ENCODE measurements around the gene FOXP1. TPM values are rescaled to one million over a fixed set of nuclear protein-coding genes. Genes with fewer than 3 reads are reported as not detected.

Gene FOXP1
- total RNA-seq, 1 donor from 2014 or later = 71.3 TPM

DNA sequence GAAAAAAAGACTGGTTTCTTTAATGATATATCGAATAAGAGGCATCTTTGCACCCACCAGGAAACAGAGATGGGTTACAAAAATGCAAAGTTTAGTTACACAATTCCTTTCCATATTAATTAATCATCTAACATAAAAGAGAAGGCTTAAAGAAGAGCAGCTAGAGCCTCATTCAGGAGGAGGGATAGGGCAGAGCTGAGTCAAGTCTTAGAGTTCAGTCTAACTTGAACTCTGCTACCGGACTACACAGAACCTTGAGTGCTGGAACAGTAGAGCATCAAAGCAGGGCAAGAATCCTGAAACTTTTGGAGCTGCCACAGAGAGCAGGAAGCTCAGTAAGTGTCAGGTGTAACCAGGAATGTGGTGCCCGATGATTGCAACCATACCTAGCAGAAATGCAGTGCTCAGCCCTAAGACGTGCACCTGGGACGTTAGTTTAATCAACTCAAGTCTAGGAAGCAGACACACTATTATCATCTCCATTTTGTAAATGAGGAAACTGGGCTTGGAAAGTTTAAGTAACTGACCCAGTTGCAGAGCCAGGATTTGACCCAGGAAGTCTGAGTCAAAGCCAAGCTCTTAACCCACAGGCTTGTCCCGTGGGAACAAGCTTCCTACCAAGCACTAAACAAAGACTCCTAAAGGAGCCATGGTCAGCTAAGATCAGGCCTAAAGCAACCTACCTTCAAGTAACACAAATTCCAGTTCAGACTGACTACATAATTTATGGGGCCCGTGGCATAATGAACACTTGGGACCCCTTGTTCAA is 187.4 kb downstream of the FOXP1 start:
- peaks cover 21% of the 10 kb centered on the region for H3K4me1 Mint-ChIP-seq (ENCODE audit: unreplicated experiment)
- H3K4me3 Mint-ChIP-seq (ENCODE audit: unreplicated experiment) = no peak overlapping the region
- peaks cover 3% of the 10 kb centered on the region for H3K27me3 Mint-ChIP-seq (ENCODE audit: unreplicated experiment)
- no peak overlapping the region for H3K27ac Mint-ChIP-seq (ENCODE audit: unreplicated experiment)
- no peaks in the 10 kb centered on the region for H3K9me3 Mint-ChIP-seq (ENCODE audit: unreplicated experiment)
- H3K36me3 Mint-ChIP-seq (ENCODE audit: low read depth, unreplicated experiment) = no peaks in the 10 kb centered on the region
- TF ChIP-seq, protein P1, sequence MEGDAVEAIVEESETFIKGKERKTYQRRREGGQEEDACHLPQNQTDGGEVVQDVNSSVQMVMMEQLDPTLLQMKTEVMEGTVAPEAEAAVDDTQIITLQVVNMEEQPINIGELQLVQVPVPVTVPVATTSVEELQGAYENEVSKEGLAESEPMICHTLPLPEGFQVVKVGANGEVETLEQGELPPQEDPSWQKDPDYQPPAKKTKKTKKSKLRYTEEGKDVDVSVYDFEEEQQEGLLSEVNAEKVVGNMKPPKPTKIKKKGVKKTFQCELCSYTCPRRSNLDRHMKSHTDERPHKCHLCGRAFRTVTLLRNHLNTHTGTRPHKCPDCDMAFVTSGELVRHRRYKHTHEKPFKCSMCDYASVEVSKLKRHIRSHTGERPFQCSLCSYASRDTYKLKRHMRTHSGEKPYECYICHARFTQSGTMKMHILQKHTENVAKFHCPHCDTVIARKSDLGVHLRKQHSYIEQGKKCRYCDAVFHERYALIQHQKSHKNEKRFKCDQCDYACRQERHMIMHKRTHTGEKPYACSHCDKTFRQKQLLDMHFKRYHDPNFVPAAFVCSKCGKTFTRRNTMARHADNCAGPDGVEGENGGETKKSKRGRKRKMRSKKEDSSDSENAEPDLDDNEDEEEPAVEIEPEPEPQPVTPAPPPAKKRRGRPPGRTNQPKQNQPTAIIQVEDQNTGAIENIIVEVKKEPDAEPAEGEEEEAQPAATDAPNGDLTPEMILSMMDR (IDR thresholded peaks at IDR 0.05; ENCODE audit: unreplicated experiment) = no peak
- DNase-seq (ENCODE audit: low spot score) = no peak

DNA sequence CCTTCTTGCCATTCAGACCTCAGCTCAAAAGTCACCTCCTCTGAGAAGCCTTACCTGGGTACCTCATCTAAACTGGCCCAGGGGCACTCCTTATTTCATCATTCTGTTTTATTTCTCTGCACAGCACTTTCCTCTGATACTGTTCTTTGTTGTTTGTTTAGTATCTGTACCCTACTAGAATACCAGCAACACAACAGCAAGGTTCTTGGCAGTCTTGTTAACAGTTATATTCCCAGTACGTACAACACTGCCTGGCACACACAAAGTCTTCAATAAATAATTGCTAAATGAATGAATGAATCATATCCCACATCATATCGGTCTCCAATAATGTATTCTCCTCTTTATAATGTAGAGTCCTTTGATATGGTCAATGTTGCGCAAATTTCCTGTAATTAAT is 188.1 kb downstream of the FOXP1 start:
- DNase-seq (ENCODE audit: low spot score) = no peak
- H3K4me3 Mint-ChIP-seq (ENCODE audit: unreplicated experiment) = no peak overlapping the region
- H3K27me3 Mint-ChIP-seq (ENCODE audit: unreplicated experiment) = peaks cover 4% of the 10 kb centered on the region
- H3K4me1 Mint-ChIP-seq (ENCODE audit: unreplicated experiment) = peaks cover 27% of the 10 kb centered on the region
- no peaks in the 10 kb centered on the region for H3K9me3 Mint-ChIP-seq (ENCODE audit: unreplicated experiment)
- TF ChIP-seq, protein P1 (IDR thresholded peaks at IDR 0.05; ENCODE audit: unreplicated experiment) = no peak
- no peaks in the 10 kb centered on the region for H3K36me3 Mint-ChIP-seq (ENCODE audit: low read depth, unreplicated experiment)
- H3K27ac Mint-ChIP-seq (ENCODE audit: unreplicated experiment) = no peak overlapping the region

DNA sequence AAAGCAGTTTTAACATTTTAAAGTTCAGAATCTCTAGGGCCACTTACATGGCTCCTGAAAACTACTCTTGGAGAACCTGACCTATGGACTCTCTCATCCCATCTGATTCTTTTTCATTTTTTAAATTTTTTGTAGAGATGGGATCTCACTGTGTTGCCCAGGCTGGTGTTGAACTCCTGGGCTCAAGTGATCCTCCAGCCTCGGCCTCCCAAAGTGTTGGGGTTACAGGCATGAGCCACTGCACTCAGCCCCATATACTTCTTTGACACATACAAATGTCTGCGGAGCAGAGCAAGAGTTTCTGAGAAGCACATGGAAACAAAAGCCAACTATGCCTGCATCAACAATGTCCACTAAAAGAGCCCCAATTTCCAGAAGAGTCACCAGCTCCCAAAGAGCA is 189.8 kb downstream of the FOXP1 start:
- H3K4me3 Mint-ChIP-seq (ENCODE audit: unreplicated experiment) = no peak overlapping the region
- no peak overlapping the region for H3K27ac Mint-ChIP-seq (ENCODE audit: unreplicated experiment)
- peaks cover 30% of the 10 kb centered on the region for H3K4me1 Mint-ChIP-seq (ENCODE audit: unreplicated experiment)

DNA sequence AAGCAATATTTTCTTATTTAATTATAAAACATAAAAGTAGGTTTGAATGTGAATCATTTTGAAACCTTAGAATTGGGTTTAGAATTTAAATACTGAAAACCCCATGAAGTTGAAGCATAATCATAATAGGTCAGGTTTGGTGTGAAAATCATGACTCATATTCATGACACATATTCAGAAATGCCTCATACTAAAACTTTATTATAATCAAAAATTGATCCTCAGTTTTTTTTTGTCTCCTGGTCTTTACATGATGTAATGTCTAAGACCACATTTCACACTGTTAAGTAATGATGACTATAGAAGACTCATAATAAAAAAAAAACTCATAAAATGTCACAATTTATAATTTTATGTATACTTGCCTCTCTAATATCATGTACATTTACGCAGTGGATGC is 190.4 kb downstream of the FOXP1 start:
- DNase-seq (ENCODE audit: low spot score) = no peak
- TF ChIP-seq, protein P1 (IDR thresholded peaks at IDR 0.05; ENCODE audit: unreplicated experiment) = no peak
- H3K36me3 Mint-ChIP-seq (ENCODE audit: low read depth, unreplicated experiment) = no peaks in the 10 kb centered on the region
- H3K9me3 Mint-ChIP-seq (ENCODE audit: unreplicated experiment) = no peaks in the 10 kb centered on the region
- peaks cover 36% of the 10 kb centered on the region for H3K4me1 Mint-ChIP-seq (ENCODE audit: unreplicated experiment)
- no peak overlapping the region for H3K27ac Mint-ChIP-seq (ENCODE audit: unreplicated experiment)
- H3K4me3 Mint-ChIP-seq (ENCODE audit: unreplicated experiment) = no peak overlapping the region
- H3K27me3 Mint-ChIP-seq (ENCODE audit: unreplicated experiment) = peaks cover 4% of the 10 kb centered on the region

More for the DNA sequence above, 189.8 kb downstream of the FOXP1 start:
- Mint-ChIP-seq H3K27me3 (ENCODE audit: unreplicated experiment) (peaks cover 4% of the 10 kb centered on the region), H3K36me3 (ENCODE audit: low read depth, unreplicated experiment) (no peaks in the 10 kb centered on the region), H3K9me3 (ENCODE audit: unreplicated experiment) (no peaks in the 10 kb centered on the region)
- TF ChIP-seq, protein P1 (IDR thresholded peaks at IDR 0.05; ENCODE audit: unreplicated experiment) = no peak
- DNase-seq (ENCODE audit: low spot score) = no peak

DNA sequence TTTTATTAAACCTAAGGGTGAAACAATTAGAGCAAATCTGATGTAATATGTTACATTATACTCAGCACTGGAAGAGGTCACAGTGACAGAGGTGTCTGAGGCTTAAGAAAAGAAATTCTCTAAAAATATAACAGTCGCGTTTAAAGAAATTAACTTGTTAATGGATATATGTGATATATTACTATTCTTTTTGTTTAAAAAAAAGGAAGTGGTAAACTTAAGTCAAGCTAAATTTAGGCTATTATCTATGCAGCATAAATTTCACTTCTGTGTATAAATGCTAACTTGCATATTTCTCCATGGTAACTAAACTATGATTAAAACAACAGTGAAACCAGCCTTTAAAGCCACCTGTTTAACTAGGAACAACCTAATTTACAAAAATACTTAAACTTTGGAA is 191.3 kb downstream of the FOXP1 start:
- TF ChIP-seq, protein P1 (IDR thresholded peaks at IDR 0.05; ENCODE audit: unreplicated experiment) = no peak
- Mint-ChIP-seq H3K4me1 (ENCODE audit: unreplicated experiment) (peaks cover 31% of the 10 kb centered on the region), H3K36me3 (ENCODE audit: low read depth, unreplicated experiment) (no peaks in the 10 kb centered on the region), H3K9me3 (ENCODE audit: unreplicated experiment) (no peaks in the 10 kb centered on the region), H3K27me3 (ENCODE audit: unreplicated experiment) (peaks cover 4% of the 10 kb centered on the region), H3K27ac (ENCODE audit: unreplicated experiment) (no peak overlapping the region), H3K4me3 (ENCODE audit: unreplicated experiment) (no peak overlapping the region)
- no peak for DNase-seq (ENCODE audit: low spot score)
